HG02973 (cell line): ENCODE data around the gene NCOA1.
"Not testable (repeated sequence)": the region's sequence is repeated elsewhere in the genome, so short reads cannot be mapped to it uniquely, and the experiment has no call there.

ENCODE experiments used
- ATAC-seq: cut with Tn5 transposase; IDR thresholded peaks from one replicate; pipeline ENCODE4 v1.9.1; 2021; ENCODE audit warnings: moderate library complexity; ENCODE audit not compliant: unreplicated experiment

The NCOA1 gene

DNA sequence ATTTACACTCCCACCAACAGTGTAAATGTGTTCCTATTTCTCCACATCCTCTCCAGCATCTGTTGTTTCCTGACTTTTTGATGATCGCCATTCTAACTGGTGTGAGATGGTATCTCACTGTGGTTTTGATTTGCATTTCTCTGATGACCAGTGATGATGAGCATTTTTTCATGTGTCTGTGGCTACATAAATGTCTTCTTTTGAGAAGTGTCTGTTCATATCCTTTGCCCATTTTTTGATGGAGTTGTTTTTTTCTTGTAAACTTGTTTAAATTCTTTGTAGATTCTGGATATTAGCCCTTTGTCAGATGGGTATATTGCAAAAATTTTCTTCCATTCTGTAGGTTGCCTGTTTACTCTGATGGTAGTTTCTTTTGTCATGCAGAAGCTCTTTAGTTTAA, 41.0 kb downstream of the NCOA1 start:
- not testable (repeated sequence) for ATAC-seq

DNA sequence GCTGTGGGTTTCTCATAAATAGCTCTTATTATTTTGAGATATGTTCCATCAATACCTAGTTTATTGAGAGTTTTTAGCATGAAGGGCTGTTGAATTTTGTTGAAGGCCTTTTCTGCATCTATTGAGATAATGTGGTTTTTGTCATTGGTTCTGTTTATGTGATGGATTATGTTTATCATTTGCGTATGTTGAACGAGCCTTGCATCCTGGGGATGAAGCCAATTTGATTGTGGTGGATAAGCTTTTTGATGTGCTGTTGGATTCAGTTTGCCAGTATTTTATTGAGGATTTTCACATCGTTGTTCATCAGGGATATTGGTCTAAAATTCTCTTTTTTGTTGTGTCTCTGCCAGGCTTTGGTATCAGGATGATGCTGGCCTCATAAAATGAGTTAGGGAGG, 42.5 kb downstream of the NCOA1 start:
- ATAC-seq, result not testable (repeated sequence)

DNA sequence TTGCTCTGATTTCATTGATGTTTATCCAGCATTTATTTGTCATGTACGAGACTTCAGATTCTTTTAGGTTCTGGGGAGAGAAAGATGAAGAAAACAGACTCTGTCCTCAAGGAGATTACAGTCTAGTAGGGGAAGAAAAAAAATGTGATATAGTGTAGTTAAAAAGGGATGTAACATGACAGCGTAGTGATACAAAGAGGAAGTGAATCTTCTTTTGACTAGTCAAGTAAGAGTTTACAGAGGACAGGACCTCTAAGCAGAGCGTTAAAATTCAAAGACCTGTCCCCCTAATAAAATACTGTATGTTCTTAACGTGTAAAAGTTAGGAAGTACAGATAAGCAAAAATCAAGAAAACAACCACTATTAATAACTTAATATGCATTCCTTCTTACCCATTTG, 47.7 kb downstream of the NCOA1 start:
- ATAC-seq, result no peak

- ATAC-seq, result no peak
These were observed 48.2 kb downstream of the NCOA1 start for GRCh38 chr2:24539258-24539657.

GRCh38 chr2:24540011-24540477, 49.0 kb downstream of the NCOA1 start:
- no peak for ATAC-seq

GRCh38 chr2:24541621-24542020, 50.6 kb downstream of the NCOA1 start:
- no peak for ATAC-seq

DNA sequence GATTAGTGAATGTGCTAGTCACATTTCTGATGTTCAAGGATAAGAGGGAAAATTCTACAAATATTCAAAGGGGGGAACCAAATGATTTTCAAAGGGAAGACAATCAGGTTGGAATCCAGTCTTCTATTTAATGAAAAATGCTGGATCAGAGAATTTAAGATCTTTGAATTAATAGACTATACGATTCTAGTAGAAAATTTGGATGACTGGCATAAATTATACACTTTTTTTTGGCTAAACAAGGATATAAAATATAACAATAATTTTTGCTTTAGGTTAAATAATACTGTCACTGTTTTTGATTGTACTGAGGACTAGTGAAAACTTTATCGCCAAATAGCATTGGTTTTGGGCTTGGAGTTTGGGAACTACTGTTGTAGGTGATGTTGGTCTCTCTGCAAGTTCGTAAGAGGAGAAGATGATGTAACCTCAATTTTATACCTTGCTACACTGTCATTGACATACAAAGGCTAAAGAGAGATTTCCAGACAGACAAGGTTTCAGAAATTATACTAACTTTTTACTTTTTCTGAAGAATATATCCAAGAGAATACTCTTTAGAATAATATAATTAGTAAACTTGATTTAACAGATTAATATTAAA, 51.3 kb downstream of the NCOA1 start:
- ATAC-seq, result no peak

- no peak for ATAC-seq
These were observed 52.2 kb downstream of the NCOA1 start for GRCh38 chr2:24543252-24543651.

- ATAC-seq, result no peak
These were observed 53.5 kb downstream of the NCOA1 start for GRCh38 chr2:24544456-24545115.

DNA sequence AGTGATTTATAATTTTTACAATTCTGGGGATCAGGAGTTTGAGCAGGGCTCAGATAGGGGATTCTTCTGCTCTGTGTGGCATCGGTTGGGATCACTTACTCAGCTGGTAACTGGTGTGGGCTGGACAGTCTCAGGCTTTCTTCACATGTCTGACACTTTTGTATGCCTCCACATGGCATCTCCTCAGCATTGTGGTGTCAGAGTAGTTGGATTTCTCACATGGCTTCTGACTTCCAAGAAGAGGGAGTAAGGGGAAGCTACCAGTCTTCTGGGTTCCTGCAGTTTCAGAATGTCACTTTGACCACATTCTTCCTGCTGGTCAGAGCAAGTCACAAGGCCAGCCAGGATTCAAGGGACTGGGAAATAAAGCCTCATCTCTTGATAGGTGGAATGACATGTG, 55.6 kb downstream of the NCOA1 start:
- no peak for ATAC-seq

GRCh38 chr2:24548058-24548457, 57.0 kb downstream of the NCOA1 start:
- no peak for ATAC-seq

- not testable (repeated sequence) for ATAC-seq
These were observed 59.2 kb downstream of the NCOA1 start for GRCh38 chr2:24550301-24550700.

DNA sequence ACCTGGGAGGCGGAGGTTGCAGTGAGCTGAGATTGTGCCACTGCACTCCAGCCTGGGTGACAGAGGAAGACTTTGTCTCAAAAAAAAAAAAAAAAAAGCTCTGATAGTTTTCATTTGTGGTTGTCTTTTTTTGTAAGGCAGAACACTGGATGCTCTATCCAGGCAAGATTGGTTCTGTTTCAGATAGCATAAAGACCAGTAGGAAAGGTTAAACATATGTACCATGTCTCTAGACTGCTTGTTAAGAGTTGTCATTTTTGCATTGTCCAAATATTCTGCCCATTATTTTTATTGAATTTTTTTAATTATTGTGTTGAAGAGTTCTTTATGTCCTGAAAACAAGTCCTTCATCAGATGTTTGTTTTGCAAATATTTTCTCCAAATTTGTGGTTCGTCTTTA, 60.0 kb downstream of the NCOA1 start:
- no peak for ATAC-seq

DNA sequence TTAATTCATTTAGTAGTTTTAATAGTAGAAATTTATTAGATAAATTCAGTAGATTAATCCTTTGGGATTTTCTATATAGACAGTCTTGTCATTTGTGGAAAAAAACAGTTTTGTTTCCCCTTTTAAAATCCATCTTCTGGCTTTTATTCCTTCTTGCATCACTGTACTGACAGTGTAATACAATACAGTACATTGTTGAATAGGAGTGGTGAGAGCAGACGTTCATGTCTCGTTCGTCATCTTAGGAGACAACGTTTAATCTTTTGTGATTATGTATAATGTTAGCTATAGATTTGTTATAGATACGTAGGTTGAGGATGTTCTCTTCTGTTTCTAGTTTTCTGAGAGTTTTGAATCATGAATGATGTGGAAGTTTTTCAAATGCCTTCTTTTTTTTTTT, 61.8 kb downstream of the NCOA1 start:
- ATAC-seq, result no peak

DNA sequence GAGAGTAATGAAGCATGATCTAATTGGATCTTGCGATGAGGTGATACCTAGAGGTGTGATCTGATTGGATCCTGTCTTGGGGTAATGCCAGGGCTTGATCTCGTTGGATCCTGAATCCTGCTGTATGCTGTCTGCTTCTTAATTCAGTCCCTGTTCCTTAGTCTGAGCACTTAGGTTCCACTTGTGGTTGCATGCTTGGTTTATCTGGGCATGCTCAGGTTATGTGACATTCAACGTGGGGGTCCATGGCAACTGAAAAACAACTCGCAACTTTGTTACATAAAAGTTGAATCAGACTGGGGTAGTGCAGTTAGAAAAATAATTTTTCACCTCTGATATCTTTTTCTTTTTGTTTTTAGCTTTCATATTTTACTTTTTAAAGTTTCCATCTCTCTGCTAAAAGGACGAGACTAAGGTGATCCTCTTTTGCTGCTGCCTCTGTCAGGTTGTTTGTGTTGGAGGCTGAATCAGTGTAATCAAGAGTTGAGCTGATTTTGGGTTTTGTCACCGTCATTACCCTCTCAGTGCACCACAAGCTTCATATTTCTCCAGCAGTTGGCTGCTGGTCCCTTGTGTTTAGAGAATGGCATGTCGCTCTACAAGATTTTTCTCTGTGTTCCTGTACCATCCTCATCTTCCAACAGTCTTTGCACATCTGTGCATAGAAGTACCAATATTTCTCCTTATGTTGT, 67.9 kb downstream of the NCOA1 start:
- no peak for ATAC-seq

DNA sequence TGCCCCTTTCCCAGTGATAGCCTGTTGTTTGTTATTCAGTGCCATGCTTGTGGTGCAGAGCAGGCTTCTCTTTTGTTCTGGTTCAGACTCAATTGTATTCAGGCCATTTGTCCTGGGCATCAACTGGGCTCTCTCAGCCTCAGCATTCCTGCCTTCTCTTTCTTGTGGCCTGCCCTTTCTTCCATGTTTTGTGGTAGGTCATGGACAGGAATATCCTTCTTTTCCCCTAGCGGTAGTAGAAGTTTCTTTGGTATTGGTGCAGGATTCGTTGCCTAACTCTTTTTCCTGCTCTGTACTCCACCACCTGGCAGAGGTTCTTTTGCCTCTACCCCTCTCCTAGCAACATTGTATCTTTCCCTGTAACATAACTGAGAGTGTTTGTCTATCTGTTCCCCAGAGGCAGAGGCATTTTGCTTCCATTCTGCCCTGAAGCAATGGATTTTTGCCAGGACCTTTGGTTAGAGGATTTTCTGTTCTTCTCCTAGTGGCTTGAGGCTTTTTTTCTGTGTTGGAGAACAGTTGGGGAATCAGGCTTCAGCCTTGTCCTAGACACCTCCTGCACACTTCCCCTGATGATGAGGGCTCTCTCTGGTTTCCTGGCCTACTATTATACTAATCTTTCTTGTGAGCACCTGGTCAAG, 68.5 kb downstream of the NCOA1 start:
- ATAC-seq, result no peak

- ATAC-seq, result no peak
These were observed 74.5 kb downstream of the NCOA1 start for GRCh38 chr2:24565537-24565936.

DNA sequence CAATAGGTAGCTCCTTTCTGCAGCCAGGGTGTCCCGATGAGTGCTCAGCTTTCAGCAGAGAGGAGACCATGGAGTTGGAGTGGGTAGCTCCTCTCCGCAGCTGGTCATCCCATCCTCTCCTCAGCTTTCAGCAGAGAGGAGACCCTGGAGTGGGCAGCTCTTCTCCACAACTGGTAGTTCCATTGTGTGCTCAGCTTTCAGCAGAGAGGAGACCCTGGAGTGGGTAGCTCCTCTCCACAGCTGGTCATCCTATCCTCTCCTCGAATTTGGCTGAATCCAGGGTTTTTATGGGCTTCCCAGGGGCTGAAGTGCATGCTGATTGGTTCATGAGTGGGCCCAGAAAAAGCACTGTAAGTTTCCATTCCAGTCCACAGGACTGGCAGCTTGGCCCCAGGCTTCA, 75.2 kb downstream of the NCOA1 start:
- ATAC-seq, result no peak

- no peak for ATAC-seq
These were observed 75.6 kb downstream of the NCOA1 start for GRCh38 chr2:24566630-24567029.

- no peak for ATAC-seq
These were observed 77.5 kb downstream of the NCOA1 start for GRCh38 chr2:24568551-24568950.

GRCh38 chr2:24569565-24569964, 78.5 kb downstream of the NCOA1 start:
- ATAC-seq, result not testable (repeated sequence)

DNA sequence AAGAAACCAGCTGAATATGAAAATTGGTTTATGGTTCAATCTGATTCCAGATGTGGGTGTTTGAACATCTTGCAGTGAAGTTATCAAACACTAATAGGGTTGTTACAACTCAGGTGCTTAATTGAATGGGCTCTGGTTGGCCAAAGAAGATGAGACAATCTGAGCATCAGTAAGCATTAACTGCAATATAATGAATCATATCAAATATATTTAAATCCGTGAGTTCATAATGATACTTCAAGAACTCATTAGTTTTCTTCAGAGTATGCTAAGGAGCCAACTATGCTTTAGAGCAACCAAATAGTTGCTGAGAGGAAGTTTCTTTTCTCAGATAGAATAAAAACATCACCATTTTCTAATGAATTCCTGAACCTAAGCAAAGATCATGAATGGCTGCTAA, 79.2 kb downstream of the NCOA1 start:
- ATAC-seq, result no peak
